NK-92 (cell line): Measurements from ENCODE around the gene CST11.
"Not testable (repeated sequence)": the region's sequence is repeated elsewhere in the genome, so short reads cannot be mapped to it uniquely, and the experiment has no call there.

Source experiments
- DNase-seq: peaks from one replicate; lab custom pipeline; 2025; ENCODE audit not compliant: unreplicated experiment; lab: John Stamatoyannopoulos, UW

Gene CST11

GRCh38 chr20:23452776-23453175 lies at the start of gene CST11:
TSS of gene CST11 (minus strand) at chr20:23452876. CDS start at chr20:23452811, 65 bp downstream.
- DNase-seq = no peak

- no peak for DNase-seq
Measured at GRCh38 chr20:23501926-23502325, 49.2 kb upstream of the CST11 start.

GRCh38 chr20:23497536-23497935 lies 44.9 kb upstream of the CST11 start:
- DNase-seq = no peak

- DNase-seq = no peak
Measured at GRCh38 chr20:23493172-23493772, 40.6 kb upstream of the CST11 start.

GRCh38 chr20:23492292-23492691 lies 39.6 kb upstream of the CST11 start:
- no peak for DNase-seq

- no peak for DNase-seq
Measured at GRCh38 chr20:23490817-23491216, 38.1 kb upstream of the CST11 start, which contains the start of gene CST8. TSS of gene CST8 (plus strand) at chr20:23491117. CDS start at chr20:23491668, 551 bp downstream.

- no peak for DNase-seq
Measured at GRCh38 chr20:23488996-23489395, 36.3 kb upstream of the CST11 start.

- DNase-seq = no peak
Measured at GRCh38 chr20:23488470-23488869, 35.8 kb upstream of the CST11 start.

GRCh38 chr20:23484081-23484480 lies 31.4 kb upstream of the CST11 start:
- DNase-seq = no peak

- no peak for DNase-seq
Measured at GRCh38 chr20:23482138-23482537, 29.5 kb upstream of the CST11 start.

GRCh38 chr20:23479043-23479442 lies 26.4 kb upstream of the CST11 start:
- DNase-seq = no peak

GRCh38 chr20:23477223-23477622 lies 24.5 kb upstream of the CST11 start:
- no peak for DNase-seq

GRCh38 chr20:23476015-23476754 lies 23.5 kb upstream of the CST11 start:
- no peak for DNase-seq

GRCh38 chr20:23475395-23475794 lies 22.7 kb upstream of the CST11 start:
- DNase-seq = no peak

GRCh38 chr20:23473293-23473692 lies 20.6 kb upstream of the CST11 start:
- not testable (repeated sequence) for DNase-seq

- not testable (repeated sequence) for DNase-seq
Measured at GRCh38 chr20:23472306-23472705, 19.6 kb upstream of the CST11 start.

GRCh38 chr20:23466961-23467360 lies 14.3 kb upstream of the CST11 start:
- not testable (repeated sequence) for DNase-seq

- DNase-seq = no peak
Measured at GRCh38 chr20:23461180-23461579, 8.5 kb upstream of the CST11 start.

- no peak for DNase-seq
Measured at GRCh38 chr20:23459461-23460150, 6.9 kb upstream of the CST11 start.

- no peak for DNase-seq
Measured at GRCh38 chr20:23456873-23457272, 4.2 kb upstream of the CST11 start.

GRCh38 chr20:23456409-23456808 lies 3.7 kb upstream of the CST11 start:
- no peak for DNase-seq

GRCh38 chr20:23455639-23456038 lies 3.0 kb upstream of the CST11 start:
- no peak for DNase-seq
